Heart right ventricle (tissue), 16 donors: ENCODE data around the gene MYLK4. TPM values are rescaled to one million over a fixed set of nuclear protein-coding genes. Genes with fewer than 3 reads are reported as not detected.

Experiments used
- ATAC-seq, 8 donors: fragments of 200-7000 bp; cut with Tn5 transposase; one replicate each; pipeline ENCODE4 v1.9.1; 2020; ENCODE audit warnings: mild to moderate bottlenecking in 8 of 8, moderate library complexity in 8 of 8, moderate number of reproducible peaks in 1 of 8
- DNase-seq, 2 donors: peaks; one replicate each; pipeline ENCODE4 v3.0.0-alpha.2; 2020
- H3K27ac ChIP-seq, 10 donors: fragments of 200-600 bp; sonication (generic) in 2 of 10; one replicate each; pipeline versions ENCODE4 v1.5.0 to v1.8.0; 2020 to 2022; ENCODE audit warnings: mild to moderate bottlenecking in 3 of 10
- H3K27me3 ChIP-seq, 7 donors: fragments of 200-600 bp; one replicate each; pipeline ENCODE4 v1.8.0; 2021 to 2022; ENCODE audit warnings: mild to moderate bottlenecking in 2 of 7
- H3K36me3 ChIP-seq, 9 donors: fragments of 200-600 bp; sonication (generic) in 1 of 9; one replicate each; pipeline versions ENCODE4 v1.5.0 to v1.8.0; 2020 to 2022; ENCODE audit warnings: mild to moderate bottlenecking in 2 of 9
- H3K4me1 ChIP-seq, 9 donors: fragments of 200-600 bp; sonication (generic) in 1 of 9; one replicate each; pipeline versions ENCODE4 v1.5.0 to v1.8.0; 2020 to 2022; ENCODE audit warnings: mild to moderate bottlenecking in 4 of 9
- H3K4me3 ChIP-seq, 10 donors: fragments of 200-600 bp; sonication (generic) in 2 of 10; one replicate each; pipeline versions ENCODE4 v1.5.0 to v1.8.0; 2020 to 2022; ENCODE audit warnings: mild to moderate bottlenecking in 7 of 10, moderate library complexity in 2 of 10
- H3K9me3 ChIP-seq, 11 donors: fragments of 200-600 bp in 10 of 11; sonication (generic) in 2 of 11; one replicate each; pipeline versions ENCODE4 v1.5.0 to v1.8.0; 2013 to 2022; ENCODE audit warnings: mild to moderate bottlenecking in 2 of 11, control low read depth in 1 of 11, moderate library complexity in 1 of 11
- WGBS, 2 donors: extraction: QIAGEN DNeasy Blood & Tissue Kit; methylation state at CpG; one replicate each; pipeline ENCODE4 v1.1.7; 2013; ENCODE audit warnings: inconsistent platforms in 1 of 2; 5-methylcytosine and 5-hydroxymethylcytosine counted together
- intact Hi-C, 10 donors: fragments of 100-400 bp; cut with DNase I; formaldehyde crosslinking; loops; one replicate each; pipeline versions ENCODE4 v1.11.1 to v1.14.2; 2022
- polyA plus RNA-seq, 2 donors: library from polyadenylated mRNA; stranded (reverse); fragments of 200-250 nt; gene quantifications; one replicate each; pipeline ENCODE4 v1.2.3, GENCODE V29; 2013
- total RNA-seq, 10 donors: library from RNA; stranded (reverse); fragmentation: NEBNext Ultra II Directional in 3 of 10; extraction: Animal tissue kit (Norgen Biotek cat#: 25700) in 3 of 10; gene quantifications; one replicate each; pipeline versions ENCODE4 v1.2.1 to v1.2.4, GENCODE V29; 2021 to 2023
- TF ChIP-seq, protein P1 (sequence below), 9 donors: fragments of 200-600 bp; sonication (generic) in 2 of 9; IDR thresholded peaks; one replicate each; pipeline versions ENCODE4 v1.5.0 to v1.8.0; 2021 to 2022; ENCODE audit warnings: antibody characterized with exemption in 9 of 9, mild to moderate bottlenecking in 5 of 9, moderate library complexity in 1 of 9
- donor health status: Arrhythmogenic right ventricular cardiomyopathy.
- donor health status: ischemic (EF 13 %, LVEDD 7.1; RV severe dilation, severe dysfunction).
- donor health status: healthy with polysubstance abuse.
- donor health status: DM: no; HTN: yes; CAD: no.
- donor health status: DM: no; HTN: no; CAD: no.
- donor health status: ischemic (EF 25% LVEDD 6.9; RV normal size, moderate dysfunction).
- donor health status: ischemic (EF 25% LVEDD 5.7; RV mildly dilated, moderate dysfunction).
- donor health status: healthy.
- donor health status: DM: yes; HTN: yes; CAD: no.
- donor health status: Ischemic cardiomyopathy.
- donor health status: ischemic (EF 35%, LVEDD 5.7; RV mildly dilated, moderate dysfunction).
- donor health status: nonischemic (EF 11% LVEDD 7.7; RV severe dilation, severe dysfunction).
- donor health status: DM: yes; HTN: yes; CAD: no.
- donor health status: PGD.
- donor health status: ischemic (EF 29% LVEDD 5.4; RV normal size, mild dysfunction).
- donor health status: nonischemic (EF 23%, LVEDD 6.1; RV moderate dilation, normal function).

MYLK4 gene
- total and polyA plus RNA-seq, 12 donors = 0.13 to 2.5 (median 0.92) TPM

GRCh38 chr6:2744209-2744771 is 6.4 kb downstream of the MYLK4 start:
- intact Hi-C loops = loop anchor here in 1 of 10 donors (10.0 kb wide), 1 partner anchor 109 kb away; no protein-coding TSS in a partner anchor
- ATAC-seq (peak; percentile 53 to 90 (median 84)), DNase-seq (peak; percentile 47 to 77)
- Histone ChIP-seq H3K27me3 (no peaks in the 10 kb centered on the region), H3K4me3 (peak overlapping the region in 7 of 10 donors; percentile 7 to 42 (median 15)), H3K27ac (peak overlapping the region; percentile 43 to 85 (median 78)), H3K4me1 (peaks cover 0 to 30% (median 10%) of the 10 kb centered on the region in 9 donors), H3K9me3 (no peaks in the 10 kb centered on the region), H3K36me3 (no peaks in the 10 kb centered on the region)
- TF ChIP-seq, protein P1, sequence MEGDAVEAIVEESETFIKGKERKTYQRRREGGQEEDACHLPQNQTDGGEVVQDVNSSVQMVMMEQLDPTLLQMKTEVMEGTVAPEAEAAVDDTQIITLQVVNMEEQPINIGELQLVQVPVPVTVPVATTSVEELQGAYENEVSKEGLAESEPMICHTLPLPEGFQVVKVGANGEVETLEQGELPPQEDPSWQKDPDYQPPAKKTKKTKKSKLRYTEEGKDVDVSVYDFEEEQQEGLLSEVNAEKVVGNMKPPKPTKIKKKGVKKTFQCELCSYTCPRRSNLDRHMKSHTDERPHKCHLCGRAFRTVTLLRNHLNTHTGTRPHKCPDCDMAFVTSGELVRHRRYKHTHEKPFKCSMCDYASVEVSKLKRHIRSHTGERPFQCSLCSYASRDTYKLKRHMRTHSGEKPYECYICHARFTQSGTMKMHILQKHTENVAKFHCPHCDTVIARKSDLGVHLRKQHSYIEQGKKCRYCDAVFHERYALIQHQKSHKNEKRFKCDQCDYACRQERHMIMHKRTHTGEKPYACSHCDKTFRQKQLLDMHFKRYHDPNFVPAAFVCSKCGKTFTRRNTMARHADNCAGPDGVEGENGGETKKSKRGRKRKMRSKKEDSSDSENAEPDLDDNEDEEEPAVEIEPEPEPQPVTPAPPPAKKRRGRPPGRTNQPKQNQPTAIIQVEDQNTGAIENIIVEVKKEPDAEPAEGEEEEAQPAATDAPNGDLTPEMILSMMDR (IDR thresholded peaks at IDR 0.05) = peak in 7 of 9 donors; percentile 12 to 42 (median 33)
- 39 to 60% methylated on average over 9 of the region's 9 CpGs for WGBS, 2 donors

DNA sequence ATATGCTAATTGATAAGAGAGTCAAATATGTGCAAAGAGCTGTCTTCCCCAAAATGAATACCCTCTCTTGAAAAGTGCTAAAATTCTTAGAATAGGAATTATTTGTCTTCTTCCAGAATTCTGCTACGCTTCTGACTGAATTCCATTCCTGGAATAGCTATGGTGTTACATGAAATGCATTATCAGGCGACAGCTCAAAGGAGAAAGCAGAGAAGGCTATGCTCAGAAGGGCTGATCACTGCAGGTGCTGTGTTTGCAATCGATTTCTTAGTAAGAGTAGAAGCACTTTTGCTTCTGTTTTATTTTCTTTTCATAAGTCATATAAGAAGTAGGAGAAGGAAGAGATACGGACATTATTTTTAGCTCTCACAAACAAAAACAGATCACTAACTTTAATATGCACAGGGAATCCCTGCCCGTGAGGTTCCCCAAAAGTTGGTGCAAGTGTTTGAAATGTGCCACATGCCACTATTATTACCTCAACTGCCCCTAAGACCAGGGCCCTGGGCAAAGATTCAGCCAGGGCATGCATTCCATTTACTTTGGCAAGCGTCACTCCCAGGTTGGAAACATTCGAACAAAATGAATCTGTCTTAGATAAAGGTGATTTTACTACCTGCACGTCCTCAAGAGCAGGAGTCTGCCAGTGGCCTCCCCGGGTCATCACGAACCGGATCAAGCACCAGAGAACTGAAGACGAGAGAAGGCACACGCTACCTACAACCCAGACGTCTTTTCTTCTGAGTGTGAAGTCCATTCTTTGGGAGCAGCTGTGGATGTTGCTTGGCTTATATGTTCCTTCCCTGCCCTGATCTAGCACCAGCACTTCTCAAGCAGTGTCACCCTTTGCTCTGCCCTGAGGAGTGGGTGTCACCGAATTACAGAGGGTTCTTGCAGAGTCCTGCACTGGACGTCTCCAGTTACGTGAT is 7.2 kb downstream of the MYLK4 start:
- Histone ChIP-seq H3K27me3 (no peaks in the 10 kb centered on the region), H3K27ac (peak overlapping the region; percentile 43 to 85 (median 78)), H3K9me3 (no peaks in the 10 kb centered on the region), H3K4me1 (peaks cover 0 to 30% (median 5%) of the 10 kb centered on the region in 9 donors), H3K4me3 (peak overlapping the region in 7 of 10 donors; percentile 7 to 42 (median 15)), H3K36me3 (no peaks in the 10 kb centered on the region)
- WGBS, 2 donors = 50 to 64% methylated on average over 17 of the region's 17 CpGs
- ATAC-seq = peak in 7 of 8 donors; percentile 16 to 70 (median 62)
- TF ChIP-seq, protein P1 (IDR thresholded peaks at IDR 0.05) = no peak
- DNase-seq = no peak
- intact Hi-C loops = loop anchor here in 1 of 10 donors (10.0 kb wide), 1 partner anchor 109 kb away; no protein-coding TSS in a partner anchor

DNA sequence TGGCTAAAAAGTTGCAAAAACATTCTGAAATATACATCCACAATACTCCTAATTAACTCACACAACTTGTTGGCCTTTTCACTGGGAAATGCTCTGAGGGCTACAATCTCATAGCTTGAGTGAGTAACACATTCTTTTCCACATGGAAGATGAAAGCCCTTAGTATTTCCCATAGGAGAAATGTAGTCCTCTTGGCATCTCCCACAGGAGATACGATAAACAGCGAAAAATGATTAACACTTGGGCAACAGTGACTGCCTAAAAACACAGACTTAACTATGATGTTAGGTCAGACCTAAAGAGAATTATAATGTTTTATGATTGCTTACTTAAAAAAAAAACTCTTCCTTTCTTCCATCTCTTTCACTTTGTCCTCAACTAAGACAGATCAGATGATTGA is 9.0 kb downstream of the MYLK4 start:
- intact Hi-C loops = loop anchor here in 1 of 10 donors (10.0 kb wide), 1 partner anchor 107 kb away; no protein-coding TSS in a partner anchor
- Histone ChIP-seq H3K27ac (peak overlapping the region in 8 of 10 donors; percentile 13 to 65 (median 40)), H3K27me3 (no peaks in the 10 kb centered on the region), H3K9me3 (no peaks in the 10 kb centered on the region), H3K4me1 (peaks cover 0 to 32% (median 5%) of the 10 kb centered on the region in 9 donors), H3K4me3 (no peak overlapping the region), H3K36me3 (no peaks in the 10 kb centered on the region)
- DNase-seq (no peak), ATAC-seq (no peak)
- 35 to 61% methylated on average over 2 of the region's 2 CpGs for WGBS, 2 donors
- TF ChIP-seq, protein P1 (IDR thresholded peaks at IDR 0.05) = no peak

DNA sequence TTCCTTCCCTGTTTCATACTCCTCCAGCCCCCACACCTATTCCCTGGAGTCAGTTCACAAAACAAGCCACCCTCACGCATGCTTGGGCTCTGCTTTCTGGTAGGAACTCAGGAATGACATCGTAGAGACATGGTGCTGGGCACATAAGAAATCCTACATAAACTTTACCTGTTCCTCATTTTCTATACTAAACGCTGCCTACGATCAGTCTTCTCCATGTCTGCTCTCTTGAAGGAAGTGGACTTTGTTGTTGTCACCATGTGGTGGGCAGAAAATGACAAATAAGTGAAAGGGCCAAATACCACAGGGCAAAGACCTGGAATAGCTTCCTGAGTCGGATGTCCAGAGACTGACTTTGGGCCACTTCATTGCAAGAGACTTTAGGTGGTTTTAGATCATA is 10.1 kb downstream of the MYLK4 start:
- ATAC-seq = no peak
- intact Hi-C loops = loop anchor here in 1 of 10 donors (10.0 kb wide), 1 partner anchor 106 kb away; no protein-coding TSS in a partner anchor
- Histone ChIP-seq H3K27ac (peak overlapping the region in 6 of 10 donors; percentile 10 to 65 (median 40)), H3K4me3 (no peak overlapping the region), H3K4me1 (peaks cover 0 to 32% (median 5%) of the 10 kb centered on the region in 9 donors), H3K36me3 (no peaks in the 10 kb centered on the region), H3K9me3 (no peaks in the 10 kb centered on the region), H3K27me3 (no peaks in the 10 kb centered on the region)
- DNase-seq = no peak
- WGBS, 2 donors = 83 to 84% methylated on average over 5 of the region's 5 CpGs
- TF ChIP-seq, protein P1 (IDR thresholded peaks at IDR 0.05) = no peak
